Nephron (organoid): ENCODE data around the gene JPH4.
"Not testable (repeated sequence)": the region's sequence is repeated elsewhere in the genome, so short reads cannot be mapped to it uniquely, and the experiment has no call there.

Experiments
- H3K27ac Mint-ChIP-seq, 3 experiments: 2 replicates each; pipeline ENCODE4 v1.8.0; 2020; ENCODE audit warnings: mixed read lengths in 3 of 3, mild to moderate bottlenecking in 2 of 3, moderate library complexity in 1 of 3
- H3K27me3 Mint-ChIP-seq: 2 replicates; pipeline ENCODE4 v1.8.0; 2021; ENCODE audit warnings: low read depth, mild to moderate bottlenecking, moderate library complexity, mixed read lengths
- H3K36me3 Mint-ChIP-seq: 2 replicates; pipeline ENCODE4 v1.8.0; 2020; ENCODE audit warnings: low read depth, mixed read lengths
- H3K4me1 Mint-ChIP-seq: 2 replicates; pipeline ENCODE4 v1.8.0; 2020; ENCODE audit warnings: mixed read lengths
- H3K4me3 Mint-ChIP-seq, 3 experiments: 2 replicates each; pipeline ENCODE4 v1.8.0; 2020; ENCODE audit warnings: mild to moderate bottlenecking in 3 of 3, mixed read lengths in 3 of 3, moderate library complexity in 2 of 3
- H3K9me3 Mint-ChIP-seq: 2 replicates; pipeline ENCODE4 v1.8.0; 2020; ENCODE audit warnings: mixed read lengths
- TF ChIP-seq, protein P1 (sequence below), 3 experiments: fragments of 200-600 bp; sonication (generic); IDR thresholded peaks; one replicate each; pipeline ENCODE4 v1.5.0; 2021; ENCODE audit warnings: antibody characterized with exemption in 3 of 3; ENCODE audit not compliant: unreplicated experiment in 3 of 3

JPH4 gene

DNA sequence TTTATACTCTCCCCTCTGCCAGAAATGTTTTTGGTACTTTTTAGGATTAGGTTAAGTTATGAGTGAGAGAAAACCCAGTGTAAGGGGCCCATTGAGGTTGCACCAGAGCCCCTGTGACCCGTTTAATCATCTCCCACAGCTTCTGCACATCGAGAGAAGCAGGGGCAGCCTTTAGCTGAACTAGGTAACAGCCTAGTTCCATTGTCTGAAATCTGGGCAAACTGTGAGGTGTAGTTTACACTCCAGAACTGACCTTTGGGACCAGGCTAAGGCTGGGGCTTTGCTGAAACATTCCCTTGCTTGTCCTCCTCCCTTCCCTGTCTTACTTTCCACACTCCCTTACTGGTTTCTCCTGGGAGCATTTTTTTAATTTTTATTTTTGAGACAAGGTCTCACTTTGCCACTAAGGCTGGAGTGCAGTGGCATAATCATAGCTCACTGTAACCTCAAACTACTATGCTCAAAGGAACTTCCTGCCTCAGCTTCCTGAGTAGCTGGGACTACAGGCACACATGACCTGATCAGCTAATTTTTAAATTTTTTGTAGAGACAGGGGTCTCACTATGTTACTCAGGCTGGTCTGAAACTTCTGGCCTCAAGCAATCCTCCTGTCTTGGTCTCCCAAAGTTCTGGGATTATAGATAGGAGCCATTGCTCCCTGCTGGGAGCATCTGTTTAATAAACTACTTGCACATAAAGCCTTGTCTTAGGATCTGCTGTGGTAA is 31.7 kb upstream of the JPH4 start:
- TF ChIP-seq, protein P1, sequence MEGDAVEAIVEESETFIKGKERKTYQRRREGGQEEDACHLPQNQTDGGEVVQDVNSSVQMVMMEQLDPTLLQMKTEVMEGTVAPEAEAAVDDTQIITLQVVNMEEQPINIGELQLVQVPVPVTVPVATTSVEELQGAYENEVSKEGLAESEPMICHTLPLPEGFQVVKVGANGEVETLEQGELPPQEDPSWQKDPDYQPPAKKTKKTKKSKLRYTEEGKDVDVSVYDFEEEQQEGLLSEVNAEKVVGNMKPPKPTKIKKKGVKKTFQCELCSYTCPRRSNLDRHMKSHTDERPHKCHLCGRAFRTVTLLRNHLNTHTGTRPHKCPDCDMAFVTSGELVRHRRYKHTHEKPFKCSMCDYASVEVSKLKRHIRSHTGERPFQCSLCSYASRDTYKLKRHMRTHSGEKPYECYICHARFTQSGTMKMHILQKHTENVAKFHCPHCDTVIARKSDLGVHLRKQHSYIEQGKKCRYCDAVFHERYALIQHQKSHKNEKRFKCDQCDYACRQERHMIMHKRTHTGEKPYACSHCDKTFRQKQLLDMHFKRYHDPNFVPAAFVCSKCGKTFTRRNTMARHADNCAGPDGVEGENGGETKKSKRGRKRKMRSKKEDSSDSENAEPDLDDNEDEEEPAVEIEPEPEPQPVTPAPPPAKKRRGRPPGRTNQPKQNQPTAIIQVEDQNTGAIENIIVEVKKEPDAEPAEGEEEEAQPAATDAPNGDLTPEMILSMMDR (IDR thresholded peaks at IDR 0.05; ENCODE audit: unreplicated experiment in 3 of 3) = no peak
- Mint-ChIP-seq H3K36me3 (no peaks in the 10 kb centered on the region), H3K27me3 (peaks cover 25% of the 10 kb centered on the region), H3K4me3 (no peak overlapping the region), H3K4me1 (no peaks in the 10 kb centered on the region), H3K27ac (no peak overlapping the region), H3K9me3 (no peaks in the 10 kb centered on the region)

DNA sequence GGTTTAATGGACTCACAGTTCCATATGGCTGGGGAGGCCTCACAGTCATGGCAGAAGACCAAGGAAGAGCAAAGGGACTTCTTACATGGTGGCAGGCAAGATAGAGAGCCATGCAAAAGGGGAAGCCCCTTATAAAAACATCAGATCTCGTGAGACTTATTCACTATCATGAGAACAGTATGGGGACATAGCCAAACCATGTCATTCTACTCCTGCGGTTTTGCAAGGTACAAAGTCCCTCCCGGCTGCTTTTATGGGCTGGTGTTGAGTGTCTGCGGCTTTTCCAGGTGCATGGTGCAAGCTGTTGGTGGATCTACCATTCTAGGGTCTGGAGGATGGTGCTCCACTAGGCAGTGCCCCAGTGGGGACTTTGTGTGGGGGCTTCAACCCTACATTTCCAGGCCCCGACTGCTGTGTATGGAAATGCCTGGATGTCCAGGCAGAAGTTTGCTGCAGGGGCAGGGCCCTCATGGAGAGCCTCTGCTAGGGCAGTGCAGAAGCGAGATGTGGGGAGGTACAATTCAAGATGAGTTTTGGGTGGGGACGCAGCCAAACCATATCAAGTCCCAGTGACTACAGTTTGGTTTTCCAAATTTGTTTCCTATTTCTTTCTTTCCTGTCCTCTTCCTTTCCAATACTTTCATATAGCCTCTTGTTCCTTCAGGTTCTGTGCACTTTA is 31.0 kb upstream of the JPH4 start:
- H3K27me3 Mint-ChIP-seq = peaks cover 20% of the 10 kb centered on the region
- H3K27ac Mint-ChIP-seq, H3K9me3 Mint-ChIP-seq, H3K4me1 Mint-ChIP-seq, H3K36me3 Mint-ChIP-seq, H3K4me3 Mint-ChIP-seq: not testable (repeated sequence)

DNA sequence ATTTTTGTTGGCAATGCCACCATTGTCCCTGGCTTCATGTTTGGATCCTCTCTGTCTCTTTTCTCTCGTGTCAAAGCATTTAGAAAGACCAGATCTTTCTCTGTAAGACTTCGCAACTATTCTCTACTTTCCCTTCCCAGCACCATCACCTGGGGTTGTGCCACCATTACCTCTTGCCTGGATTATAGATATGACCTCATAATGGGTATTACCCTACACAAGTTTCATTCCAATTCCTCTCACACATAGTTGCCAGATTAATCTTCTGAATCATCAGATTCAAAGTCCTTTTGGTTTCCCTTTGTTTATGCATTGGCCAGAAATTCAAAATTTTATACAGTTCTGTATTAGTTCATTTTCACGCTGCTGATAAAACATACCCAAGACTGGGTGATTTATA is 30.4 kb upstream of the JPH4 start:
- Mint-ChIP-seq H3K4me3 (no peak overlapping the region), H3K9me3 (no peaks in the 10 kb centered on the region), H3K27me3 (peaks cover 18% of the 10 kb centered on the region), H3K4me1 (no peaks in the 10 kb centered on the region), H3K27ac (no peak overlapping the region), H3K36me3 (no peaks in the 10 kb centered on the region)
- TF ChIP-seq, protein P1 (IDR thresholded peaks at IDR 0.05; ENCODE audit: unreplicated experiment in 3 of 3) = no peak

DNA sequence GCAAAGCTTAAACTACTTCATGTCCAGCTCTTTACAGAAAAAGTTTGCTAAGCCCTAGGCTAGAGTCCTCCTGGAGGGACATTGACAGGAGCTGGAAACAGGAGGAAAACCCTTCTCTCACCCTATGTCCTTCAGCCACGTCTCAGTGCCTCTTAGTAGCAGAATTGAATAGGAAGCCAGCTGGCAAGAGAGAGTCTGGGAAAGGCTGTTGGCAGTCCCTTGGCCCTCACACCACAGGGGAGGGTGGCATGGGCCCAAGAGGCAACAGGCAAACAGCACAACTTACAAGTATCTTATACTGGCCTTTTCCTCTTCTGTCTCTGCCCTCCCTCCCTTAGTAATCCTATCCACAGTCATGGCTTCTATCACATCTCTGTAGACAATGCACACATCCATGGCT is 29.9 kb upstream of the JPH4 start:
- no peaks in the 10 kb centered on the region for H3K36me3 Mint-ChIP-seq
- peaks cover 18% of the 10 kb centered on the region for H3K27me3 Mint-ChIP-seq

DNA sequence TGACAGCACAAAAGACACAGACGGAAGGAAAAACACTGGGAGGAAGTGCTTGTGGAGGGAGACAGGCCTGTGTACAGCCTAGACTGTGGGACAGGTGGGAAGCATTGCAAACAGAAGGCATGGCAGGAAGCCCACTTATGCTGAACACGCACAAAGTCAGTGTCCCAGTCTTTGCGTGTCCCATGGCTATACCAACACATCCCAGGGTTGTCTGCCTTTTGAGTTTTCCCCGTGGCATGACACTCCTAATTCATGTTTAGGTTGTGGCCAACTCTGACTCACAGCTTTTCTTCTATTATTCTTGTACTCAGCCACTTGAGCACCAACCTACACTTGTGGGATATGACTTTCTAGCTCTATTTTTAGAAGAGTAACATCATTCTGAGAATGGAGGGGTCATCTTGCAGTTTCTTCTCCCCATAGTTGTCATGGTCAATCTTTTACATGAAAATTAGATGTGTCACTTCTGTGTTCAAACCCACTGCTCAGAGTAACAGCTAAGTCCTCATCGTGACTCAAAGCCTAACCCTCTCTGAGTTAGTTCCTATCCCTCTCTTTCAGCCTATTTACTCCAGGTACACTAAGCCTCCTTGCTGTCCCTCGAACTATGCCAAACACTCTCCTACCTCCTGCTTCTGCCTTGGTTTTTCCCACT is 27.5 kb upstream of the JPH4 start:
- Mint-ChIP-seq H3K4me3 (no peak overlapping the region), H3K9me3 (no peaks in the 10 kb centered on the region)
- TF ChIP-seq, protein P1 (IDR thresholded peaks at IDR 0.05; ENCODE audit: unreplicated experiment in 3 of 3) = no peak

More for the DNA sequence above, 29.9 kb upstream of the JPH4 start:
- TF ChIP-seq, protein P1 (IDR thresholded peaks at IDR 0.05; ENCODE audit: unreplicated experiment in 3 of 3) = no peak
- Mint-ChIP-seq H3K9me3 (no peaks in the 10 kb centered on the region), H3K4me1 (no peaks in the 10 kb centered on the region), H3K27ac (no peak overlapping the region), H3K4me3 (no peak overlapping the region)

DNA sequence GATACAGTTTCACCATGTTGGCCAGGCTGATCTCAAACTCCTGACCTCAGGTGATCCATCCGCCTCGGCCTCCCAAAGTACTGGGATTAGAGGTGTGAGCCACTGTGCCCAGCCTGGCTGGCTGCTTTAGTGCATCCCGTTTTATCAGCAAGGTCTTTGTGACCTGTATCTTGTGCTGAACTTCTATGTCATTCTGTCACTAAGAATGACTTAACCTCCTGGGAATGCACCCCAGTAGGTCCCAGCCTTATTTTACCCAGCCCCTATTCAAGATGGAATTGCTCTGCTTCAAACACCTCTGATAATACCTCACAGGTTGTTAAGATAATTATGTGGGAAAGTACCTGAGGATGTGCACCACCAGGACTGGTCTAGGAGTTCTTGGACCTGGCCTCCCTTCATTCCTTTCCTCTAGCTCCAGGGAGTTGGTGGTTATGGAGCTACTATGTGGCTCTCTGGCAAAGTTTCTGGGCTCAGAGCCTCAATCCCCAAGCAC is 26.1 kb upstream of the JPH4 start:
- Mint-ChIP-seq H3K27ac (no peak overlapping the region), H3K27me3 (peaks cover 9% of the 10 kb centered on the region), H3K36me3 (no peaks in the 10 kb centered on the region), H3K4me3 (no peak overlapping the region), H3K9me3 (no peaks in the 10 kb centered on the region), H3K4me1 (no peaks in the 10 kb centered on the region)
- TF ChIP-seq, protein P1 (IDR thresholded peaks at IDR 0.05; ENCODE audit: unreplicated experiment in 3 of 3) = no peak

More for the DNA sequence above, 27.5 kb upstream of the JPH4 start:
- H3K36me3 Mint-ChIP-seq = no peaks in the 10 kb centered on the region
- peaks cover 13% of the 10 kb centered on the region for H3K27me3 Mint-ChIP-seq
- H3K27ac Mint-ChIP-seq = no peak overlapping the region
- no peaks in the 10 kb centered on the region for H3K4me1 Mint-ChIP-seq
